ENCODE measurements around the gene NLRP14.

NLRP14 gene, protein sequence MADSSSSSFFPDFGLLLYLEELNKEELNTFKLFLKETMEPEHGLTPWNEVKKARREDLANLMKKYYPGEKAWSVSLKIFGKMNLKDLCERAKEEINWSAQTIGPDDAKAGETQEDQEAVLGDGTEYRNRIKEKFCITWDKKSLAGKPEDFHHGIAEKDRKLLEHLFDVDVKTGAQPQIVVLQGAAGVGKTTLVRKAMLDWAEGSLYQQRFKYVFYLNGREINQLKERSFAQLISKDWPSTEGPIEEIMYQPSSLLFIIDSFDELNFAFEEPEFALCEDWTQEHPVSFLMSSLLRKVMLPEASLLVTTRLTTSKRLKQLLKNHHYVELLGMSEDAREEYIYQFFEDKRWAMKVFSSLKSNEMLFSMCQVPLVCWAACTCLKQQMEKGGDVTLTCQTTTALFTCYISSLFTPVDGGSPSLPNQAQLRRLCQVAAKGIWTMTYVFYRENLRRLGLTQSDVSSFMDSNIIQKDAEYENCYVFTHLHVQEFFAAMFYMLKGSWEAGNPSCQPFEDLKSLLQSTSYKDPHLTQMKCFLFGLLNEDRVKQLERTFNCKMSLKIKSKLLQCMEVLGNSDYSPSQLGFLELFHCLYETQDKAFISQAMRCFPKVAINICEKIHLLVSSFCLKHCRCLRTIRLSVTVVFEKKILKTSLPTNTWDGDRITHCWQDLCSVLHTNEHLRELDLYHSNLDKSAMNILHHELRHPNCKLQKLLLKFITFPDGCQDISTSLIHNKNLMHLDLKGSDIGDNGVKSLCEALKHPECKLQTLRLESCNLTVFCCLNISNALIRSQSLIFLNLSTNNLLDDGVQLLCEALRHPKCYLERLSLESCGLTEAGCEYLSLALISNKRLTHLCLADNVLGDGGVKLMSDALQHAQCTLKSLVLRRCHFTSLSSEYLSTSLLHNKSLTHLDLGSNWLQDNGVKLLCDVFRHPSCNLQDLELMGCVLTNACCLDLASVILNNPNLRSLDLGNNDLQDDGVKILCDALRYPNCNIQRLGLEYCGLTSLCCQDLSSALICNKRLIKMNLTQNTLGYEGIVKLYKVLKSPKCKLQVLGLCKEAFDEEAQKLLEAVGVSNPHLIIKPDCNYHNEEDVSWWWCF

DNA sequence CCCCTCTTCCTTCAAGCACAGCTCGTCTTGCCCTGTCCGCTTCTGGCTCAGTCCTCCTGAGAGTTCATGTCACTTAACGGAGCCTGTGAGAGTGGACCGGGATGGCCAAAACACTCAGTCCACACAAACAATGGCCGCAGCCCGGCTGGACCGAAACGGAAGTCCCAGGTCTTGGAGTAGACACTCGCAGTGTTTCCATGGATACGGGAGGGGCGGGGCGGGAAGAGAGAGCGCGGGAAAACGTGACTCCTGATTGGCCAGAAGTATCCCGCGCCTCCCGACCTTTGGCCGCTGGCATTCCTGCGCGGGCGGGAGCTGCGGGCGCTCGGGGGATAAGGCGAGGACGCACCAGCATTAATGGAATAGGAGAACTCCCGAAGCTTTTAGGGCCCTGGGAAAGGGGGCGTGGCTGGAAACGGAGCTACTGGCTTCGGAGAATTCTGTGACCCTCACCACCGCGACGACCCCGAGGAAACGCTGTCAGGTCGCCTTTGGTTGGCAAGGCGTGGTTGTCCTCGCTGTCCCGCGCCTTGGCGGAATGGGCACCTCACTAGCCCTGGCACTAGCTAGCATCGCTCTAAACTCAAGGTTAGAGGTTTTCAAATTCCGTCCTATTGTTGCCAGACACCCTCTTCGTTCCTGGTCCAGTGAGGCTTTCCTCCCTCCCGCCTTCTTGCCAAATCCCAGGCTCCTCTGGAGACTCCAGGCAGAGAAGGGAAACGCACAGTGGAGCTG, at the start of gene NLRP14, which contains the start of gene ZNF214:
NLRP14 (plus strand) TSS at position 297 of the 735 bp plus-strand sequence. CDS start 18,108 bp downstream, outside the sequence.
ZNF214 (minus strand) TSS at position 164 of the 735 bp plus-strand sequence. CDS start 17,511 bp downstream, outside the sequence.
- no peak for DNase-seq

DNA sequence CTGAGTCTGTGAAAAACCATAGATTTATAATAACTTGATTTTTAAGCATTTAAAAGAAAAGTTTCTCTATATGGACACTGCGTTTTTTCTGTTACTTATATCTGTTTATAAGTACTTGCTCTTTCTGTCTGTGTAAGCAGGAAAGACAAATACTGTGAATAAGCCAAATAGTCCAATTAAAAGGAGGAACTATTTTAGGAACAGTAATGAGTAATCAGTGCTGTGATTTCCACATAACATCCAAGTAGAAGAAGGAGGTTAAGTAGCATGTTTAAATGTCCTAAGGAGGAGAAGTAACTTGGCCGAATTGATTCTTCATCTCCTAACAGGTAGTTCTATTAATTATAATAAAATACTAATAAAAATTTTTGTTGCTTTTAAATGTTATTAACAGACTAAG, 40.9 kb upstream of the NLRP14 start:
- DNase-seq, result no peak

DNA sequence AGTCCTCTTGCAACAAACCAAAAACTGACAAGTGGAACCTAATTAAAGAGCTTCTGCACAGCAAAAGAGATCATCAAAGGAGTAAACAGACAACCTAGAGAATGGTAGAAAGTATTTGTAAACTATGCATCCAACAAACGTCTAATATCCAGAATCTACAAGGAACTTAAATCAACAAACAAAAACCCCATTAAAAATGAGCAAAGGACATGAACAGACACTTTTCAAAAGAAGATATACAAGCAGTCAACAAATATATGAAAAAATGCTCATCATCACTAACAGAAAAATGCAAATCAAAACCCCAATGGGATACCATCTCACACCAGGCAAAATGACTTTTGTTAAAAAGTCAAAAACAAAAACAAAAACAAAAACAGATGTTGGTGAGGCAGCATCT, 33.8 kb upstream of the NLRP14 start:
- no peak for DNase-seq

DNA sequence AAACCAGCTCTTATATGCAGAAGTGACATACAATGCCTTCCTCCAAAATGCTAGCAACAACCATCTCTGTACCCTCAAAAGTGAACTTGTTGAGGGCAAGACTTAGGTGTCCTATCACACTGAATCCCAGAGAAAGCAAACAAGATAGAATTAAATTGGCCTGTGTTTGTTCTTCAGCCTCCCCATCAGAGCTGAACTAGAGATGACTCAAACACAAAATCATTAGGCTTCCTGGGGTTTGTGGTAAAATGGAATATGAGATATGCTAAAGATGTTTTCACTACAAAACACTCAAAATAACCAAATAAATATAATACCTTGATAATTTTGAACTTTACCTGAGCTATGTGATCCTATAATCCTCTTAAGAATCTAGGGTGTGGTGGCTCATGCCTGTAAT, 31.8 kb upstream of the NLRP14 start:
- no peak for DNase-seq

DNA sequence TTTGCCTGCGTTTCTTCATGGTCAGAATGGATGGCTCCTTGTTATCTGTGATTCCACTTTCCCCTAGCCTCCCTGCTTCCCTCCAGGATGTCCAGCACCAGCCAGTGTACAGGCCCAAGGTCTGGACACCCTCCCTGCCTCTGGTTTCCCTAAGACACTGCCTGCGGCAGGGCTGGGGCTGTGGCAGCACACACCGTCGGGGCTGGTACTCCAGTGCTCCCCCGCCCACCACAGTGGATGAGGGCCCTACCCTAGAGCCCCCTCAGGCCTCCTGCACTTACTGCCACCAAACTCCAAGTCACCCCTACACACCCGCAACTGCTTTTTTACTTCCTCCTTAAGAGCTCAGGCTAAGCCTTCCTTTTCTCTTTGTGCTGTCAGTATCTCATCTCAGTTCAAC, 29.1 kb upstream of the NLRP14 start:
- no peak for DNase-seq

DNA sequence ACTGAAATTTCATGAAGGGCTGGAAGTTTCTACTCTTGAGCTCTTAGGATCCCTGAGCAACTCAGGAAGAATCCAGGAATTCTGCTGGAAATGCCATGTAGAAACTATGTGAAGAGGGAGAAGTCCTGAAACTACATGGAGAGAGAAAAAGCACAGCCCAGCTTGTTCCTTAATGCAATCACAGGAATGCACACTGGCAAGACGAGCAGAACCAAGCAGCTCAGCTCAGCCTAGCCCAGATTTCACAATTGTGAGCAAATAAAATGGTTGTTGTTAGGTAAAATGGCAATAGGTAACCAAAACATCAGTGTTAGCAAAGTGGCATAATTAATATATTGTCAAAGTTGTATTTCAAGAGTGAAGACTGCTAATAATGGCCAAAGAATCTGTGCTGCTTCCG, 28.3 kb upstream of the NLRP14 start:
- no peak for DNase-seq

DNA sequence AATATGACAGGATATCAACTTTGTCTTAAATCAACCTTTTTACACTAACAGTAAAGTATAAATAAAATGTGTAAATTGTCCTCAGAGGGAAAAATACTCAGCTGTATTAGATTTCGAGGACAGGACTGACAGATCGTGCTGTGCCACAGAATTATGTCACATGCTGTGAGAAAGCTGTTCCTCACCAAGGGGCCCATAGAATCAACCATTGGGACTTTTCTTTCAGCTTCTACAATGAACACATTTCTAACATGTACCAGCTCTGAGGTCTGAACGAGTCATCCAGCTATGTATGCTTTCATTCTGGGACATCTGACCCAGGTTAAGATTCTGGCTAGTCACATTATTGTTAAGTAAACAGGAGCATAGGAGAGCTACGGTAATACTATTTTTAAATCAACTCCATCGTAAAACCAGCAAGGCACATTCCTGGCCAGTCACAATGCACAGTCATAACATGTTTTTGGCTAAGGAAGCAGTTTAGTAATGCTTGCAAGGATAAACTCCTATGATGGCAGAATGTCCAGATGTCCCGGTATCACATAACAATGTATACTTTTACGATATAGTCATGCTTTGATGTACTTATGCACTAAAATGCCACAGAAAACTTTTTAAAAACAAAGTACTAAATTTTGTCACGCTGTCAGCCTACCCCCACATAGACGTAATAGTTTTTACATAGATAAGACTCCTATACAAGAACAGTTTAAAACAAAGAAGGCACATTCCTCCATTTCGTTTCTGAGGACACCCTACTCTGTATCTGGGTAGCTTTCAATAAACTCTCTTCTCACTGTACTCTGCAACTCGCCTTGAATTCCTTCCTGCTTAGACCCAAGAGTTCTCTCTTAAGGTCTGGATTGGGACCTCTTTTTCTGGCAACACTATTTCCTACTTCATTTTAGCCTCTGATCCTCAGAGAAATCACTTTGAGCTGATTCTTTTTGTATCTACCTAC, 27.5 kb upstream of the NLRP14 start:
- no peak for DNase-seq

DNA sequence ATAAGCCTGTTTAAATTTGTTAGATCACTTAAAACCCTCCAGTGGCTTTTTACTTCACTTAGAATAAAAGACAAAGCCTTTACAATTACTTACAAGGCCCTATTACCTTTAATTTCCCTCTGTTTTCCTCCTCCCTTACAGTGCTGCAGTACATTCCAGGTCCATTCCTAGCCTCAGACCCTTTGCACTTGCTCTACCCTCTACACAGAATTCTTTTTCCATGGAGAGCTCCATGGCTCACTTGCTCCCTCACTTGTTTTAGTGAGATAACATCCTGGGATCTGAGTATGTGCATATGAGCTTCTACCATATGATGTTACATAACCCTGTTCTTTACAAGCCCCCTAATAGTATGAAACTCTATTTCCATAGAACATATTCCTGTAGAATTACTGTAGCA, 24.6 kb upstream of the NLRP14 start:
- no peak for DNase-seq

DNA sequence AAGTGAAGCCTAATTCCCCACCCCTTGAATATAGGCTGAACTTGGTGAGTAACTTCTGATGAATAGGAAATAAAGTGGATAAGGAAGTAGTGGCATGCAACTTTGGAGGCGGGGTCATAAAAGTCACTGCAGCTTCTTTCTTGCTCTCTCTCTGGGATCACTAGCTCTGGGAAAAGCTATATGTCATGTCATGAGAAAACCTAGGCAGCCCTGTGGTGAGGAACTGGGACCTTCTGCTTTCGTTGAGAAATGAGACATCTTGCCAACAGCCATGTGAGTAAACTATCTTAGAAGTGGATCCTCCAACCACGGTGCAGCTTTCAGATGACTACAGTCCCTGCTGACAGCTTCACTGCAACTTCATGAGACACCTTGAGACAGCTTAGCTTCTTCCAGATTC, 15.8 kb upstream of the NLRP14 start:
- no peak for DNase-seq

DNA sequence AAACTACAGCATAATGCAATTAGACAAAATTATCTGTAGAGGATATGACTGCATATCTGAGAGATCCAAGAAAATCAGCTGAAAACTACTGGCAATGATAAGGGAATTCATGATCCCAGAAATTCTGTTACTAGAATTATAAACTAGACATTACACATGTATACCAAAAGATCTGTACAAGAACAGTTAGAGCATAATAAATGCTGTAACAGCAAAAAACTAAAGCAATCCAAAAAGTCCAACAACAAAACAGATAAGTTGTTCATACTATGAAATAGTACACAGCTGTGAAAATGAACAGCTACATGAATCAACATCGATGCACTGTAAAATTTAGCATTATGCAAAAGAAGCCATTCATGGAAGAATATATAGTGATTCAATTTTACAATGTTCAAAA, 6.2 kb upstream of the NLRP14 start:
- no peak for DNase-seq

DNA sequence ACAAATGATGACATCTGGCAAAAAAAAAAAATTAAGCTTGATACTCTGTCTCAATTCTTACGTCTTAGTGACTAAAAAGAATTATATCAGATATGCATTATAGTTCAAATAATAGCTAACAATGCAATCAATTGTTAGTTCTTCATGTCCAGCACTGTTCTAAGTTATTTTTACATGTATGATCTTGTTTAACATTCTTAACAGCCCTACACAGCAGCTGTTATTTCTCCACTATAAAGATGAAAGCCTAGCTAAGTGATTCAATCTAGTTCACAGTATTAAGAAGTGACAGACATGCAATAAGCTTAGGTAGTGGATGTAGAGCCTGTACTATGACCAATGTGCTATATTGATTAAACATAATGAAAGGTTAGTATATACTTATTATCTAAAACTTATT, 4.3 kb upstream of the NLRP14 start:
- DNase-seq, result no peak

DNA sequence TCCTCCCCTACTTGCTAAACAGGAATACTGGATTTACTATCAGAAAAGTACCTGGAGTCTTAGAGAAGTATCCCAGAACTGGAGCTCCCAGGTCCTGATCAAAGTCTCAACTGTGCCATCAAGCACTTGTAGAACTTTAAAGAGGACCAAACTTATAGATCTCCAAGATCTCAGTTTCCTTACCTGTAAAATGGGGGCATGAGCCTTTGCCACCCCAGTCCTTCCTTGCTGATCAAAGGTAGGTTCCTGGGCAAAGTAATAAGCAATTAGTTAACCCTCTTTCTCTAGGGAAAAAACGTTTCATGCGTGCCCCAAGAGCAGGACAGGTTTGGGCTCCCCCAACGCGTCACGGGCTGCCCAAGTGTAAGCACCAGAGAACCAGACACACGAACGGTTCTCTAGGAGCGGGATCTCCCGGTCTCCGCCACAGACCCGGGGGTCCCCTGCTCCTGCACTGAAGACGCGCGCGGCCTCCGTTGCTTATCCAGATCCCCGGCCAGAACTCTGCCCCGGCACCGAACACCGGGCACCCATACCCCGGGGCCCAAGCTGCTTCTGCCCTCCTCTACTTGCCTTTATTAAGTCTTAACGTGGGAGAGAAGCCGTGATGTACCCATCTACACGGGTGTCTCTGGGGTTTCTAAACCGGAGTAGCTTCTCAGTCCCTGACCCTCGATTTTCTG, 638 bp upstream of the NLRP14 start:
- DNase-seq, result no peak

DNA sequence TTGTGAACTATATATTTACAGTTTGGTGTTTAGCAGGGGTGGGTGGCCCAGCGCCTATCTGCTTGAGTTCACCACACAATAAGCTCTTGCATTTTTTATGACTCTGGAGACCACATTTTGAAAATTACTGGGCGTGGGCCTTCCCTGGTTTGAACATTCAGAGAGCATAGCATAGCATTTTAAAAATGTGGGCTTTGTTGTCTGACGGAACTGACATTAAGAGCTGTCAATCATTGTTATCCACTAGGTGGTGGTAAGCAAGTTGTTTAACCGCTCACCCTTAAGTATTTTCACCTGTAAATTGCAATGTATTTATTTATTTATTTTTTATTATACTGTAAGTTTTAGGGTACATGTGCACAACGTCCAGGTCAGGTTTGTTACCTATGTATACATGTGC, 1.0 kb downstream of the NLRP14 start:
- no peak for DNase-seq

DNA sequence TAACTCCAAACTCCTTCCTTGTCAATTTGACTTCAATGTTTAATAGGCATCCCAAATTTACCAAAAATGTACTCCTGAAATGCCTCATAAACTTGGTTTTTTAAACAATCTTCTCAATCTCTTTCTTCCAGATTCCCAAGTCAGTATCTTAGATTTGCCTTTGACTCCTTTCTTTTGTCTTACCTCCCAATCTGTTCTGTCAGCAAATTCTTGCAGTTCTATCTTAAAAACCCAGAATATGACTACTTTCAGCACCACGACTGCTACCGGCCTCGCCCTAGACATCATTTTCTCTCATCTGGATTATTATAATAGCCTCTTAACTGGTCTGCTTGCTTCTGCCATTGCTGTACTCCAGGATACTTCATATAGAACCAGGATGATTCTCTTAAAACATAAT, 7.9 kb downstream of the NLRP14 start:
- DNase-seq, result no peak

DNA sequence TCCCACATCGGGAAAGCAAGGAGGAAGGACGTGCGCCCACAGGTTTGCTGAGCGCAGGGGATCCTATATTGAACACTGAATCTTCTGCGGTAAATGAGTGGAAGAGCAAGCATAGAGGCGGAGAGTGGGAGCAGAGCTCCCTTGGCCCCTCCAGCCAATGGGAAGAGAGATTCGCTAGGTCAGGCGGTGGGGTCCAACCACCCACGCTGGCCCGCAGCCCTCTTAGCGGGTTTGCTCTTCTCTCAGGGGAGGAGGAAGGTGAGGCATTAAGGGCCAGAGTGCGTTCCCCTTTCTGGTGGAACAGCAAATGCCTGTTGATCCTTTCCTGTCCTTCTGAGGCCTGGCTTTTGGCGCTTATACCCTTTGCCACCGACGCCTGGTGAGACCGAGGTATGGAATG, 10.6 kb downstream of the NLRP14 start:
- no peak for DNase-seq

DNA sequence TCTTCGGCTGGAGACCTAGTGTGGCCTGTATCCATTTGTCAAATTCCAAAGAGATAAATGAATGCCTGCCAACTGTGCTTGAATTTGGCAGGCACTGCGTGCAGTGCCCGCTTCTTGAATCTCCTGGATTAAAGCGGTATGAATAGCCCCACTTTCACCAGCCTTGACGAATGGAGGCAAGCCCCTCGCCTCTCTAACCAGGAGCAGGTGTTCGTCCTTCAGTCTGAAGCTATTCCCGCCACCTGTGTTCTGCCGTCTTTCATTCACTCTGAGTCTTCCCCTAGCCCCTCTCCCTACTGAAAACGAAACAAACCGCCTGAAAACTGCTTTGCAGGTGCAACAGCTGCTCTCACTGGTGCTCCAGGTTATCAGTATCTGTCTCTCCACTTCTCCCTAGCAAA, 11.2 kb downstream of the NLRP14 start:
- DNase-seq, result no peak

DNA sequence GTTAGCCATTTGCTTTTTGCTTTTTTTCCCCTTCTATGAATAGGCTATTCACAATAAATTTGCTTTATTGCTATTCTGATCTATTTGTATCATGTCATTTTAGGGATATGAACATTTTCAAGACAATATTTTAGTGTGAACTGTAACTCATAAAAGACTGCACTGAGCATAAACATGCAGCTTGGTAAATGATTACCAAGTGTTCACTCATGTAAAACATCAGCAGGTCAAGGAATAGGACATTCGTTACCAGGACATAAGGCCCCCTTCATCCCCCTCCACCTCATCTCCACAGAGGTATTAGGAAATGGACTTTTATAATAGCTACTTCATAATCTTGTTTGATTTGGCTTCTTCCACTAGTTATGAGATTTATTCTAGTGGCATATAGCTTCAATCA, 12.4 kb downstream of the NLRP14 start:
- no peak for DNase-seq

DNA sequence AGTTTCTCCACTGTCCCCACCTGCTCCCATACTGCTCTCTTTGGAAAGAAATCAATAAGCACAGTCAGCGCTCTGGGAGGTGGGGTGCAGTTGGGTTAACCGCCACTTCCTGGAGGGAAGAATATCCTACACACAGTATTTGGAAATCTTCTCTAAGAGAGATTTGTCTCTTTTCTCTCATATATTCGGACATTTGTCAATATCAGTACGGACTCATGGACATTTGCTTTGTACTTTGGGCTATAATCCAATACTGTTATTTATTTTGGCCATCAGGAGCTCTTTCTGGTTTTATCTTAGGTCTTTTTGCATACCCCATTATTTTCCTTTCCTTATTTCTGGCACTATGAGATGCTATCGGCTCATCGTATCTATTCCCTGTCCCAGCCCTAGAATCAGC, 13.7 kb downstream of the NLRP14 start:
- DNase-seq, result no peak

DNA sequence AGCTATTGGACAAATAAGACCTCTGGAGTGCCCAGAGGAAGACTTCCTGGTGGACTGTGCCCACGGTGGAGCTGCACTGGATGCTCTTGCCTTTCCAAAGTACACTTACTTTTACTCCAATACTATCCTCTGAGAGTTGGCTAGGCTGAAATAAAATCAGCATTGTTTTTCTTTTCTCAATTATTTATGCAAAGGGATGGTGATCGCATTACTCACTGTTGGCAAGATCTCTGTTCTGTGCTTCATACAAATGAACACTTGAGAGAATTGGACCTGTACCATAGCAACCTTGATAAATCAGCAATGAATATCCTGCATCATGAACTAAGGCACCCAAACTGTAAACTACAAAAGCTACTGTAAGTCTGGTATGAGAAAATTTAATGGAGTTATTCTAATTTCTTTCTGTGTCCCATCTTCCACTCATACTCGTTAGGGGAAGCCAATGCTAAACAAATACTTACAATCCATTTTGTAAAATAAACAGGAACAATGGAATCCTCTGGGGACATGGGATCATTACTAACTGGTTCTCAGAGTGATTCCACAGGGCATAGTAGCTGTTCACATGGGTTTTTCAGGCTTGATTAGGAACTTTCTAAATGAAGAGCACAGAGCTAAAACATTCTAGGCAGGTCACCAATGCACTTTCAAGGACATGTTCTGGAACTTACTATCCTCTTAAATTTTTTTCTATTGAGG, 26.3 kb downstream of the NLRP14 start:
- DNase-seq, result no peak

DNA sequence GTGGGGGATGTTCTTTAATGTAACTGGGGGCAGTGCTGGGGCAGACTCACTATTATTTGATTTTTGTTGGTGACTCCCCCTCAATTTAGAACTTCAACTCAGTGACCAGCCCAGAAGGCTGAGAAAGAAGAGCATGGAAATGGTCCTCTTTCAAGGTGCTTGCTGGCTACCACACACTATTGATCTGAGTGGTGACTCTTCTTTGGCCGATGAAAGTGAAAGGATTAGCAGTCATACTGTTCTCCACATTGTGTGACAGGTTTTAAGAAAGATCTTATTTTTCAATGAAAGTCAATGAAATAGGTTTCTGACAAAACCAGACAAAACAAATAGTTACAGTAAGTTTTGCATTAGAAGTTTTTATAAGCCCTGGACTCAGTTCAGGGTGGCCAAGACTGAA, 29.9 kb downstream of the NLRP14 start:
- no peak for DNase-seq
